Caki2 (cell line): ENCODE measurements around the gene ADCY7. TPM values are rescaled to one million over a fixed set of nuclear protein-coding genes. Genes with fewer than 3 reads are reported as not detected.

ENCODE experiments used
- DNase-seq: peaks from one replicate; pipeline ENCODE4 v3.0.0-alpha.2; 2015; ENCODE audit warnings: low read depth
- in situ Hi-C: cut with HindIII; loops from 2 replicates; pipeline ENCODE4 v1.10.0; 2016; ENCODE audit warnings: low sequenced_read_pairs, low pct_unique_long_range_greater_than_20kb, mixed read lengths
- total RNA-seq: library from RNA; depleted of rRNA; stranded (reverse); fragments of >200 nt; shearing (Covaris generic); gene quantifications from 2 replicates; pipeline ENCODE4 v1.2.3, GENCODE V29; 2014; ENCODE audit warnings: low replicate concordance

Gene ADCY7
- total RNA-seq, 1 experiment from 2014 or later = 30.2 TPM

GRCh38 chr16:50301626-50302471 lies 35.5 kb downstream of the ADCY7 start:
- no peak for DNase-seq
- in situ Hi-C loops = no loop called here

GRCh38 chr16:50302472-50303005 lies 36.2 kb downstream of the ADCY7 start:
- in situ Hi-C loops = no loop called here
- DNase-seq = no peak

GRCh38 chr16:50303041-50303604 lies 36.8 kb downstream of the ADCY7 start:
- in situ Hi-C loops = no loop called here
- DNase-seq = no peak

GRCh38 chr16:50303605-50304466 lies 37.5 kb downstream of the ADCY7 start:
- no peak for DNase-seq
- in situ Hi-C loops = no loop called here

GRCh38 chr16:50304467-50305440 lies 38.4 kb downstream of the ADCY7 start:
- no peak for DNase-seq
- in situ Hi-C loops = no loop called here

GRCh38 chr16:50305441-50306061 lies 39.2 kb downstream of the ADCY7 start:
- in situ Hi-C loops = no loop called here

GRCh38 chr16:50306287-50306686 lies 39.9 kb downstream of the ADCY7 start:
- DNase-seq = no peak
- in situ Hi-C loops = no loop called here

More at GRCh38 chr16:50305441-50306061, 39.2 kb downstream of the ADCY7 start:
- no peak for DNase-seq

GRCh38 chr16:50308237-50308965 lies 42.0 kb downstream of the ADCY7 start:
- no peak for DNase-seq
- in situ Hi-C loops = no loop called here

GRCh38 chr16:50309156-50309526 lies 42.8 kb downstream of the ADCY7 start:
- DNase-seq = no peak
- in situ Hi-C loops = no loop called here

- in situ Hi-C loops = no loop called here
Observed at GRCh38 chr16:50309527-50310307, 43.4 kb downstream of the ADCY7 start.

GRCh38 chr16:50310308-50311133 lies 44.2 kb downstream of the ADCY7 start:
- in situ Hi-C loops = no loop called here
- DNase-seq = no peak

More at GRCh38 chr16:50309527-50310307, 43.4 kb downstream of the ADCY7 start:
- no peak for DNase-seq

- DNase-seq = no peak
- in situ Hi-C loops = no loop called here
Observed at GRCh38 chr16:50311134-50311528, 44.8 kb downstream of the ADCY7 start.

GRCh38 chr16:50311891-50312501 lies 45.6 kb downstream of the ADCY7 start:
- DNase-seq = no peak
- in situ Hi-C loops = no loop called here

GRCh38 chr16:50313596-50314478 lies 47.5 kb downstream of the ADCY7 start:
- DNase-seq = no peak
- in situ Hi-C loops = no loop called here
